ENCODE measurements around the gene EXOC4.

The EXOC4 gene

GRCh38 chr7:133217773-133218172 lies 35.1 kb upstream of the EXOC4 start:
- Histone ChIP-seq H2AFZ (ENCODE audit: low read length) (no peak overlapping the region), H3K4me3 (ENCODE audit: low read length, poor library complexity, severe bottlenecking) (no peak overlapping the region), H3K4me1 (ENCODE audit: insufficient read depth, low read length, poor library complexity, severe bottlenecking) (no peaks in the 10 kb centered on the region), H3K9ac (ENCODE audit: low read depth, low read length, poor library complexity, severe bottlenecking) (no peak overlapping the region), H3F3A (ENCODE audit: low read depth) (no peaks in the 10 kb centered on the region), H3K79me2 (ENCODE audit: insufficient read depth, low read length) (no peaks in the 10 kb centered on the region), H4K20me1 (ENCODE audit: insufficient read depth, low read length, poor library complexity, severe bottlenecking) (no peaks in the 10 kb centered on the region), H3K4me2 (ENCODE audit: low read depth, low read length, poor library complexity, severe bottlenecking) (no peak overlapping the region), H3K27me3 (ENCODE audit: insufficient read depth, low read length, poor library complexity, severe bottlenecking) (no peaks in the 10 kb centered on the region), H3K9me3 (ENCODE audit: insufficient read depth, low read depth, low read length) (no peaks in the 10 kb centered on the region), H3K9me2 (replicated peaks; ENCODE audit: low read depth, low read length) (no peaks in the 10 kb centered on the region), H3K36me3 (ENCODE audit: insufficient read depth, low read length) (no peaks in the 10 kb centered on the region)
- no peak for TF ChIP-seq EZH2phosphoT487 (IDR thresholded peaks at IDR 0.05; ENCODE audit: borderline replicate concordance)
- no peak for TF ChIP-seq CTCF (conservative IDR thresholded peaks at IDR 0.05; ENCODE audit: low read length)

GRCh38 chr7:133230591-133231194 lies 22.2 kb upstream of the EXOC4 start:
- H3K4me3 ChIP-seq (ENCODE audit: low read length, poor library complexity, severe bottlenecking), result no peak overlapping the region

GRCh38 chr7:133233142-133233541 lies 19.7 kb upstream of the EXOC4 start:
- H4K20me1 ChIP-seq (ENCODE audit: insufficient read depth, low read length, poor library complexity, severe bottlenecking), result no peaks in the 10 kb centered on the region
- H3K9me2 ChIP-seq (replicated peaks; ENCODE audit: low read depth, low read length), result no peaks in the 10 kb centered on the region
- H3K79me2 ChIP-seq (ENCODE audit: insufficient read depth, low read length), result no peaks in the 10 kb centered on the region
- no peaks in the 10 kb centered on the region for H3K4me1 ChIP-seq (ENCODE audit: insufficient read depth, low read length, poor library complexity, severe bottlenecking)
- no peaks in the 10 kb centered on the region for H3K9me3 ChIP-seq (ENCODE audit: insufficient read depth, low read depth, low read length)
- H3K27me3 ChIP-seq (ENCODE audit: insufficient read depth, low read length, poor library complexity, severe bottlenecking), result no peaks in the 10 kb centered on the region
- H3K4me3 ChIP-seq (ENCODE audit: low read length, poor library complexity, severe bottlenecking), result no peak overlapping the region
- no peak overlapping the region for H2AFZ ChIP-seq (ENCODE audit: low read length)
- no peaks in the 10 kb centered on the region for H3F3A ChIP-seq (ENCODE audit: low read depth)
- no peak overlapping the region for H3K4me2 ChIP-seq (ENCODE audit: low read depth, low read length, poor library complexity, severe bottlenecking)
- no peaks in the 10 kb centered on the region for H3K36me3 ChIP-seq (ENCODE audit: insufficient read depth, low read length)
- no peak overlapping the region for H3K9ac ChIP-seq (ENCODE audit: low read depth, low read length, poor library complexity, severe bottlenecking)
- TF ChIP-seq EZH2phosphoT487 (IDR thresholded peaks at IDR 0.05; ENCODE audit: borderline replicate concordance) (no peak), CTCF (conservative IDR thresholded peaks at IDR 0.05; ENCODE audit: low read length) (no peak)

More at GRCh38 chr7:133230591-133231194, 22.2 kb upstream of the EXOC4 start:
- peaks cover 2% of the 10 kb centered on the region for H3K4me1 ChIP-seq (ENCODE audit: insufficient read depth, low read length, poor library complexity, severe bottlenecking)
- H3K79me2 ChIP-seq (ENCODE audit: insufficient read depth, low read length), result no peaks in the 10 kb centered on the region
- TF ChIP-seq CTCF (conservative IDR thresholded peaks at IDR 0.05; ENCODE audit: low read length), result peak; percentile 92
- TF ChIP-seq EZH2phosphoT487 (IDR thresholded peaks at IDR 0.05; ENCODE audit: borderline replicate concordance), result no peak
- no peaks in the 10 kb centered on the region for H4K20me1 ChIP-seq (ENCODE audit: insufficient read depth, low read length, poor library complexity, severe bottlenecking)
- no peak overlapping the region for H3K4me2 ChIP-seq (ENCODE audit: low read depth, low read length, poor library complexity, severe bottlenecking)
- no peaks in the 10 kb centered on the region for H3F3A ChIP-seq (ENCODE audit: low read depth)
- H3K27me3 ChIP-seq (ENCODE audit: insufficient read depth, low read length, poor library complexity, severe bottlenecking), result no peaks in the 10 kb centered on the region
- no peak overlapping the region for H2AFZ ChIP-seq (ENCODE audit: low read length)
- H3K36me3 ChIP-seq (ENCODE audit: insufficient read depth, low read length), result no peaks in the 10 kb centered on the region
- H3K9me3 ChIP-seq (ENCODE audit: insufficient read depth, low read depth, low read length), result no peaks in the 10 kb centered on the region
- H3K9me2 ChIP-seq (replicated peaks; ENCODE audit: low read depth, low read length), result no peaks in the 10 kb centered on the region
- no peak overlapping the region for H3K9ac ChIP-seq (ENCODE audit: low read depth, low read length, poor library complexity, severe bottlenecking)
